ENCODE measurements around the gene KCNK10. TPM values are rescaled to one million over a fixed set of nuclear protein-coding genes. Genes with fewer than 3 reads are reported as not detected.
A peak's percentile ranks its signal among the peaks of the same experiment; 100 is the strongest.

KCNK10 gene
- total RNA-seq, 1 donor from 2014 or later = 2.9 TPM

DNA sequence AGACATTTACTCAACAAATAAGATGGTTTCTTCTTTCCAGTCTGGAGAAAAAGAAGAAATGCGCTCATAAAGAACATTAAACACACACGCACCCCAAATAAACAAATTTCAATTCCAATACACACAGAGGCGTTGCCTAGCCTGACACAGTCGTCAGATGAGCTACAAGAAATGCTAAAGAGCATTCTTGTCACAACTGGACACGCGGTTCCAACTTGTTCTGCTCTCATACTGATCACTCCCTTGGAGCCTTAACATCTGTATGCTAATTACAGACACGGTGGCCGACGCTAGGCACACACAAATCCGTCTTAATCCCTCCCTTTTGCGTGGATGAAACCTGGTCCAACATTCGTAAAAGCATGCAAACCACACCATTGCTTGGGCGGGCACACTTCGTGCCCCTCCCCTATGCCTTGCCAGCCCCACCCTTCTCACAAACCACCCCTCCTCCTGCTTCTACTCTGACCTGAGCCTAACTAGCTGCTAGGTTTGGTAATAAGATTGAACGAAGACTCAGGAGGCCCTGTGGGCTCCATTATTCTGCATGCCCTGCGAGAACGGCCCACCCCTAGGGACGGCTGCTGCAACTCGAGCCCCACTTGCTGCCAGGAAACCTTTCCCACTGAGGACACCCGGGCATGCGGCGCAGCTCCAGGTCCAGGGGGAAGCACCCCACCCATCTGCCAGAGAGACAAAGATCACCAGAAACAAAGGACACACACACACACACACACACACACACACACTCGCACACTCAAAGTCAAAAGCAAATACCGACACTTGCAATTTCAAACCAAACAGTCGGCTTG is 1.2 kb downstream of the KCNK10 start:
- DNase-seq (ENCODE audit: low spot score) = no peak

GRCh38 chr14:88318406-88318805 is 4.7 kb downstream of the KCNK10 start:
- DNase-seq (ENCODE audit: low spot score) = no peak

DNA sequence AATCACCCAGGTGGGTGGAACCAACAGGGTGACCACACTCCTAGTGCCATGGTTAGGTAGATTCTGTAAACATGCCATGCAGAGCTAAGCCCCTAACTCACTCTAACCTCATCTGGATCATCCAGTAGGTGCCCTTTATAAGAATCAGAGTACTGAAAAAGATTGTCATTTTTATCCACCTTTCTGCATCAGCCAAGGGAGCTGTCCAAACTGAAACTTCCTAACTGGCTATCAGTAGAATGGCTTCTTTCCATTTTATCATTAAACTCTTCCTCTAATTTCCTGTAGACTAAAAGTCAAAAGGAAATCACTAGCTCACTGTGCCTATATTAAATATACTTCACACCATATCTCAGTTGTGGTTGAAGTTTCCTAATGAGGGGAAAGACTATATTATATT is 6.5 kb downstream of the KCNK10 start:
- no peak for DNase-seq (ENCODE audit: low spot score)

GRCh38 chr14:88312257-88312656 is 10.8 kb downstream of the KCNK10 start:
- no peak for DNase-seq (ENCODE audit: low spot score)

- DNase-seq (ENCODE audit: low spot score) = no peak
These were observed 11.3 kb downstream of the KCNK10 start for GRCh38 chr14:88311780-88312179.

DNA sequence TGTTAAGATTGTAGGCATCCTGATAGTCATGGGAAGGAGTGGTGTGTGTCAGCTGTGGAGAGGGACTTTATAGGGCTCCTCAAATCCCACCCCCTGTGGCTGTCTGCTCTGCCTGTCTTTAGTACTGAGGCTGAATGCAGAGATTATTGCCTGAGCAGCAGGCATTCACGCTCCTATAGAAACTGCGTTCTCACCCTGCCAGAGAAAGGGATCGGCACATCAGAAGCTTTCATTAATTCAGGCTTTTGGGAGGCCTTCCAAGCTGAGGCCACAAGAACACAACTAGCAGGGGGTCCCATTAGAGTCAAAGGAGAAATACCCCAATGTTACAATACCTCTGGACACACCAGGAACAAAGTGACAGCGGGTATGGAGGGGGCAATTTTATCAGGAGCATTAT is 12.6 kb downstream of the KCNK10 start:
- no peak for DNase-seq (ENCODE audit: low spot score)

GRCh38 chr14:88310021-88310420 is 13.0 kb downstream of the KCNK10 start:
- DNase-seq (ENCODE audit: low spot score) = no peak

DNA sequence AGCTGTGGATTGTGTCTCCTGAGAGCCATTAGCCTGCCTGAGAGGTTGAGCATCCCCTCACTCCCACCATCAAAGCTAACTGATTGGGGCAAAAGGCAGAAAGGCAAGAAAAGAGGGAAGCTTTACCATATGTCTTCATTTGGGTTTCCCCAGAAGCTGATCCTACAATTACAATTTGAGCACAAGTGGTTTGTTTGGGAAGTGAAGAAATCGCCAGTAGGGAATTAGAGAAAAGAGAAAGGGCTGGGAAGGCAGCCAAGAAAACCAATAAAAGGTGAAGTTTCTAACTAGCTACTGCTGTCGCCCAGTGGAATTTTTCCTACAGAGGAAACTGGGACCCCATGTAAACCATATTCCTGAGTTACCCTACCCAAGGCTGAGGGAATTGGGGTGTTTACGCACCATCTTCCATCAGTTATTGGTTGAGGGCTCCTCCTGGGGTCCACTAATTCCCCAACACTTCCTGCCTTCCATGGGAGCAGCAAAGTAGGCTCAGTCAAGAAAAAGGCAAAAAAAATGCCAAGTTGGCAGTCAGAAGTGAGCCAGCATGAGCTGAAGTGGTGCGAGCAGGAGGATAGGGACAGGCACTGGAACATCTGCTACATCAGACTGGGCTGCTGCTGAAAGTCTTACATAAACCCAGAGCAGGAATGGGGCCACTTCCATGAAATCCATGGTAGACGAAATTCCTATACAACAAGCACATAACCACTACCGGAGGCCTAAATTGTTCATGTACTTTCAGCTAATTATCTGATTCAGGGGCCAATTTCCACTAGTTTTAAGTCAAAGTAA is 17.3 kb downstream of the KCNK10 start:
- DNase-seq (ENCODE audit: low spot score) = no peak

DNA sequence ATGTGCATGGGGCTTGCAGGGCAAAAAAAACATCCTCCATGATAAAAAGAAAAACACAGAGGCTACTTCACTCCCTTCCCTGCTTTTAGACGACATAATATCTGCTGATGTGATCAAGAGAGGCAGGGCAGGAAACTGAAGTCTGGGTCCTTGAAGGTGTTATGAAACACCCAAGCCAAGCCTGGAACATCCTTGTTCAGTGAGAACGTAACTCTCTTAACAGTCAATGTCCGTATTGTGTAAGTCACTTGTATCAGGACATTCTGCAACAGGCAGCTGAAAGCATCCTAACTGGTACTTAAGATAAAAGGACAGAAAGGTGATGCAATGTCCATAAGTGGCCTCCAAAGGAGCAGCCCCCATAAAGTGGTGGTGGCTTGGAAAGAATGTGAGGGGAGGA is 20.0 kb downstream of the KCNK10 start:
- DNase-seq (ENCODE audit: low spot score) = no peak

- no peak for DNase-seq (ENCODE audit: low spot score)
These were observed 21.7 kb downstream of the KCNK10 start for GRCh38 chr14:88301381-88301780.

GRCh38 chr14:88300817-88301216 is 22.3 kb downstream of the KCNK10 start:
- DNase-seq (ENCODE audit: low spot score) = no peak

DNA sequence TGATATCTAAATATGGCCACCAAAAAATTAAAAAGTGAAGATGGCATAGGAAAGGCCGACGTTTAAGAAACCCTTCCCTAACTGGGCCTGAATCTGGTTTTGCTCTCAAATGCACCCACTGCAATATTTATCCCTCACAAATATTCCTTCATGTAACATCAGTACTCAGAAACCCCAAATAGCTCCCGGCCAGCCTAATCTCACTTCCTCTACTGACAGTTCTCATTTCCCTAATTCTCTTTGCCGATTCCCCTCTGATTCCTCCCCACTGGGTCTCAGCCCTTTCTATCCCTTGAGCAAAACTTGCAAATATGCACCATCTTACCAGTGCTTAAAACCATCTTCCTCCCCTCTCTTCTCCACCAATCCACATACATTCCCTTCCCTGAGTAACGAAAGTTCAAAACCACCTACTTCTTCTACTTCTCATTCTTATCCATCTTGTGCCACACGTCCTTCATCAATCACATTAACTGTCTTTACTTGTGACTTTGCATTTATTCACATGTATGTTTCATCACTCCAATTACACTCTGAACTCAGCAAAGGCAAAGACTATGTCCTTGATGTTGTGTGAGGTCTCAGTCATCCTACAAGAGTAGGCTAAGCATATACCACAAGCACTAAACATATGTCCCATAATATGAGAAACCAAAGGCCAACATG is 23.1 kb downstream of the KCNK10 start:
- DNase-seq (ENCODE audit: low spot score) = peak; percentile 29

DNA sequence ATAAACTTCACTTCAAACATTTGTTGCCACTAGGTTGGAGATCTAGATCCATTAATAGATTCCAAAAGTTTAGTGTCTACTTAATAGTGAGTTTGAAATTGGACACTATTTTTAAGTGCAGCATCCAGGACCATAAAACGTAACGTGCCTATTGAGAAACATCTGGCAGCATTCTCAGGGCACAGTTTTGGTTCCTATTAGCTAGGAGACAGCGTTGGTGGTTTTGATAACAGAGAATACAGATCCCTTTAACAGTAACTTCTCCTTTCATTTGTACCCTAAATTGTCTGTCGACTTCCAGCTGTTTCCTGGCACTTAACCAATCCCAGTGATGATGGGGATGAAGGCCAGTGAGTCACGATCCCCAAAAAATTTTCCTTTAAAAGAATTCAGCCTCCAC is 25.8 kb downstream of the KCNK10 start:
- DNase-seq (ENCODE audit: low spot score) = no peak

DNA sequence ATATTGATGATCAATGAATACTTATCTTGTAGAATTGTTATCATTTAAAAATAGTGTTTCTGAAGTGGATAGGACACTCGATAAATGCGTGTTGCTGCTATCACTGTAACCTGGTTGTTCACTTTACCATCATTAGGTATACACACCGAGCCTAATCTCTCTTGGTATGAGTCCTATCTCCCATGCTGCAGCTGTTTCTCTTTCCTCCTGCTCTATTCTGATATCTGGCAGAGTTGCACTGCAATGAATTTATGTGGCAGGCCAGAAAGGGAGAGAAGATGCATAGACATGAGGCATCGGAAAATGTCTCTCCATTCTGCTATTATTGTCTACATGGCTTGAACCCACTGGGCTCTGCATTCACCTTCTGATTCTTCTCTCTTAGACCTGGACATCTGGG is 26.7 kb downstream of the KCNK10 start:
- DNase-seq (ENCODE audit: low spot score) = no peak

DNA sequence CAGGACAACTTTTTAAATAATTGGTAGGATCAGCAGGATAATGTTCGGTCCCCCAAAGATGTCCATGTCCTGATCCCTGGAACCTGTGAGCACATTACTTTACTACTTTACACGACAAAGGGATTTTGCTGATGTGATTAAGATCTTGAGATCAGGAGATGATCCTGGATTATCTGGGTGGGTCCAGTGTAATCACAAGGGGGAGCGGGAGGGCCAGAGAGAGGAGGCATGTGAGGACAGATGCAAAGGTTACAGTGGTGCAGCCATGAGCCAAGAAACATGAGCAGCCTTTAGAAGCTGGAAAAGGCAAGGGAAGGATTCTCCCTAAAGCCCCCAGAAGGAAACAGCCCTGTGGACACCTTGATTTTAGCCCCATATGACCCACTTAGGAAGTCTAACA is 33.1 kb downstream of the KCNK10 start:
- DNase-seq (ENCODE audit: low spot score) = no peak

GRCh38 chr14:88289234-88289633 is 33.8 kb downstream of the KCNK10 start:
- DNase-seq (ENCODE audit: low spot score) = no peak

GRCh38 chr14:88286309-88286708 is 36.8 kb downstream of the KCNK10 start:
- DNase-seq (ENCODE audit: low spot score) = no peak

DNA sequence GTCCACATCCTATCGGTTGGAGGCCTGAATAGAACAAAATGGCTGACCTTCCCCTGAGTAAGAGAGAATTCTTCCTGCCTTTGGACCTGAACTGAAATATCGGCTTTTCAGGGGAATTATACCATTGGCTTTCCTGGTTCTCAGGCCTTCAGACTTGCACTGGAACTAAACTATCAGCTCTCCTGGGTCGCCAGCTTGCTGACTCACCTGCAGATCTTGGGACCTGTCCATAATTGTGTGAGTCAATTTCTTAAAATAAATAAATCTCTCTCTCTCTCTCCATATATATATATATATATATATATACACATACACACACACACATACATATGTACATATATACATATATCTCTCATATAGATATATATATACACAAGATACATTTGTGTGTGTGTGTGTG is 41.6 kb downstream of the KCNK10 start:
- no peak for DNase-seq (ENCODE audit: low spot score)

DNA sequence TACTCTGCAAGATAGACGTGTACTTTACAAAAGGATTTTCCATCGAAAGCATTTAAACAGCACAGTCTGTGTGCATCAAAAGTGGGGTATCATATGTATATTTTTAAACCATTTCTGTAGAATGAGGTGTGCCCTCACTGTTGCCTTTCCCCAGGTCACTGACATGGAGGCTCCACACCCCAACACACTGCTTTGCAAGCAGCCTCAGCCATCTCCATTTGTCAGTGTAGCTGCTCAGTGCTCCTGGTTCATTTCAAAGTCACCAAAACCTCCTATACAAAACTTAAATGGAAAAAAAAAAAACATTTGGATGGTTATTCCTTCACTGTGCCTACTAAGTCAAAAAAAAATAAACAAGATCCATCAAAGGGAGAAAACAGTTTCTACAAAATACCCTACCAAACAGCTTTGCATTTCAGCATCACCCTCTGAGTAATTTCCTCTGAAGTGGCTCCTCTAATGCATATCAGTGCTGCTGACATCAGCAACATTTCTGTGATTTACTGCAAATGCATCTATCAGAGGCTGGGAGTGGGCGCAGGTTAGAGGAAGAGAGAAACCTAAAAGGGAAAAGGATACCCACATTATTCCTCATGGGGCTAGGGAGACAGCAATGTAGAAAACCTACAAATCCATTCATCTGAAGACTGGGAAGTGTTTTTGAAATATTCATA is 46.0 kb downstream of the KCNK10 start:
- no peak for DNase-seq (ENCODE audit: low spot score)

- no peak for DNase-seq (ENCODE audit: low spot score)
These were observed 50.4 kb downstream of the KCNK10 start for GRCh38 chr14:88272390-88273269.

DNA sequence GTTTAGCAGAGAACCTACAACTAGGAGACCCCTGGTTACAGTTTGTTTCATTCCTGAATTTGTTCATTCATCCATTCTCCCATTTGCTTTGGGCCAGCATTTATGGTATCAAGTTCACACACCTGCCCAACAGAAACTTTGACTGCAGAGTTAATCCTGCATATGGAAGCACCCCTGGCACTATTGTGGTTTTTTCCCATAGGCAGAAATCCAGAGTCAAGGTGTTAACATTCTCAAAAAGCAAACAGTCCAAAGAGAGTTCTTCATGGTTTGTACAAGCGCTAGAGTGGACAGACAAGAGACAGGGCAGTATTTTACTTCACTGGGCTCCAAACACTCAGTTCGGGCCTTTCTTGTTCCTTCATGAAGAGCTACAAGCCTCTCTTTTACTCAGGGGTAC is 51.9 kb downstream of the KCNK10 start:
- DNase-seq (ENCODE audit: low spot score) = no peak

All from umbilical cord (tissue), 2 donors.